ENCODE measurements around the gene MORN2. TPM values are rescaled to one million over a fixed set of nuclear protein-coding genes. Genes with fewer than 3 reads are reported as not detected.

MORN2 gene
- total and polyA plus RNA-seq, 12 donors: 17.0 to 74.1 (median 26.5) TPM

GRCh38 chr2:38836791-38837190 lies 39.0 kb upstream of the MORN2 start:
- 88 to 100% (median 94%) methylated on average over 2 of the region's 2 CpGs for WGBS, 4 donors
- no peak for TF ChIP-seq POLR2A (IDR thresholded peaks at IDR 0.05)
- TF ChIP-seq CTCF (IDR thresholded peaks at IDR 0.05): no peak
- Histone ChIP-seq H3K4me1 (replicated peaks in 1 of 2) (no peaks in the 10 kb centered on the region), H3K9me3 (replicated peaks in 1 of 3) (no peaks in the 10 kb centered on the region), H3K36me3 (replicated peaks in 1 of 2) (peaks cover 0 to 21% of the 10 kb centered on the region in 2 donors), H3K27me3 (no peaks in the 10 kb centered on the region), H3K4me3 (no peak overlapping the region), H3K27ac (peak overlapping the region in 1 of 5 donors; percentile 21)
- no peak for DNase-seq
- intact Hi-C loops (cut with DNase I): no loop called here

- WGBS, 4 donors: 73 to 81% (median 77%) methylated on average over 3 of the region's 3 CpGs
- Histone ChIP-seq H3K4me1 (replicated peaks in 1 of 2) (no peaks in the 10 kb centered on the region), H3K27ac (no peak overlapping the region), H3K4me3 (no peak overlapping the region), H3K9me3 (replicated peaks in 1 of 3) (no peaks in the 10 kb centered on the region), H3K36me3 (replicated peaks in 1 of 2) (peaks cover 0 to 24% of the 10 kb centered on the region in 2 donors), H3K27me3 (no peaks in the 10 kb centered on the region)
- no peak for DNase-seq
- intact Hi-C loops (cut with DNase I): no loop called here
- TF ChIP-seq POLR2A (IDR thresholded peaks at IDR 0.05) (no peak), CTCF (IDR thresholded peaks at IDR 0.05) (no peak)
These were observed 25.7 kb upstream of the MORN2 start for GRCh38 chr2:38850045-38850444.

- Histone ChIP-seq H3K27me3 (no peaks in the 10 kb centered on the region), H3K4me1 (replicated peaks in 1 of 2) (no peaks in the 10 kb centered on the region), H3K27ac (no peak overlapping the region), H3K36me3 (replicated peaks in 1 of 2) (peaks cover 0 to 33% of the 10 kb centered on the region in 2 donors), H3K4me3 (no peak overlapping the region), H3K9me3 (replicated peaks in 1 of 3) (no peaks in the 10 kb centered on the region)
- WGBS, 4 donors: 94 to 100% (median 100%) methylated on average over 1 of the region's 1 CpG
- intact Hi-C loops (cut with DNase I): no loop called here
- TF ChIP-seq POLR2A (IDR thresholded peaks at IDR 0.05) (no peak), CTCF (IDR thresholded peaks at IDR 0.05) (no peak)
- DNase-seq: no peak
These were observed 19.6 kb upstream of the MORN2 start for GRCh38 chr2:38856165-38856564.

- no peak for DNase-seq
- H3K27ac ChIP-seq: peak overlapping the region in 1 of 5 donors; percentile 38
- TF ChIP-seq POLR2A (IDR thresholded peaks at IDR 0.05): no peak
- TF ChIP-seq CTCF (IDR thresholded peaks at IDR 0.05): no peak
- intact Hi-C loops (cut with DNase I): no loop called here
- no peak overlapping the region for H3K4me3 ChIP-seq
- H3K4me1 ChIP-seq (replicated peaks in 1 of 2): no peaks in the 10 kb centered on the region
- peaks cover 0 to 21% of the 10 kb centered on the region in 2 donors for H3K36me3 ChIP-seq (replicated peaks in 1 of 2)
- H3K9me3 ChIP-seq (replicated peaks in 1 of 3): no peaks in the 10 kb centered on the region
- no peaks in the 10 kb centered on the region for H3K27me3 ChIP-seq
These were observed 13.3 kb upstream of the MORN2 start for GRCh38 chr2:38862476-38862875.
